ENCODE results near the gene RCHY1.

Gene RCHY1

DNA sequence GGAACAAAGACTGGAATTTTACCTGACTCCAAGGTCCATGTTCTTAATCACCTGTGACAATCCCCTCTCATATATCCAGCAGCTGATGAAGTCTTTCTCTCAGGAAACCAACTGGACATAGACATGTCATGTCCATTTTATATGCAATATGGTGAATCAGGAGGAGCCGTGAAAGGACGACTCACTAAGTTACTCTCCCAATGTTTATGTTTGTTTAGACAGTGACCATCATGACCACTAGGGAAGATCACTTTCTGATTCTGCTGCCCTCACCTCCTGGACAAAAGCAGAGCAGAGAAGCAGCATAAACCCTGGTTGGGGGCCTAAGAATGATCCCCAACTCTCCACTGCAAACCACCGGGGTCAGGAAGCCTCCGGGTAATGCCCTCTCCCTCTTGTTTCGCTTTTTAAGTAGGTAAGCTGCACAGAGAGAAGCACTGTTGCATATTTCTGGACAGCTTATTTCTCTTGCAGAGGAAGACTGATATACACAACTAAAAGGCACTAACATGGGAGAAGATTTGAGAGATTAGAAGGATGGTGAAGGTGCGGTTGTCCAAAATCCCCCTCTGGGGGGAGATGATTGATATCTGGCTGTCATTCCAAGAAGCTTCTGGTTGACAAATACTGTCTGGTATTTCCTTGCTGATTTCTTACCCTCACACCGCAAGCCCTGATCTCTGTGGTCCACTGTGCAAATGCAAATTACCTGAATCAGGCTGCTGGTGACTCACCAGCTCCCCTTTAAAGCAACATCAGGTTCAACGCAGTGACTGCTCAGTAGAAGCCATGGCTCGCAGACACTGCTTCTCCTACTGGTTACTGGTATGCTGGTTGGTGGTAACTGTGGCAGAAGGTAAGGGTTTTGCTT, 41.3 kb upstream of the RCHY1 start, which contains the start of gene ODAPH:
ODAPH (plus strand) TSS at position 773 of the 871 bp plus-strand sequence; CDS start at position 790, 17 bp downstream.
- no peak for DNase-seq (ENCODE audit: low read depth in 1 of 2, low spot score in 1 of 2)
- no peak within 1 kb of the TSS for H3K27ac ChIP-seq (replicated peaks)
- H3K27me3 ChIP-seq (ENCODE audit: insufficient read depth, poor library complexity, severe bottlenecking) = no peaks in the 10 kb centered on the region
- no peak for TF ChIP-seq GABPA (IDR thresholded peaks at IDR 0.05; ENCODE audit: low read depth)
- TF ChIP-seq, protein P1, sequence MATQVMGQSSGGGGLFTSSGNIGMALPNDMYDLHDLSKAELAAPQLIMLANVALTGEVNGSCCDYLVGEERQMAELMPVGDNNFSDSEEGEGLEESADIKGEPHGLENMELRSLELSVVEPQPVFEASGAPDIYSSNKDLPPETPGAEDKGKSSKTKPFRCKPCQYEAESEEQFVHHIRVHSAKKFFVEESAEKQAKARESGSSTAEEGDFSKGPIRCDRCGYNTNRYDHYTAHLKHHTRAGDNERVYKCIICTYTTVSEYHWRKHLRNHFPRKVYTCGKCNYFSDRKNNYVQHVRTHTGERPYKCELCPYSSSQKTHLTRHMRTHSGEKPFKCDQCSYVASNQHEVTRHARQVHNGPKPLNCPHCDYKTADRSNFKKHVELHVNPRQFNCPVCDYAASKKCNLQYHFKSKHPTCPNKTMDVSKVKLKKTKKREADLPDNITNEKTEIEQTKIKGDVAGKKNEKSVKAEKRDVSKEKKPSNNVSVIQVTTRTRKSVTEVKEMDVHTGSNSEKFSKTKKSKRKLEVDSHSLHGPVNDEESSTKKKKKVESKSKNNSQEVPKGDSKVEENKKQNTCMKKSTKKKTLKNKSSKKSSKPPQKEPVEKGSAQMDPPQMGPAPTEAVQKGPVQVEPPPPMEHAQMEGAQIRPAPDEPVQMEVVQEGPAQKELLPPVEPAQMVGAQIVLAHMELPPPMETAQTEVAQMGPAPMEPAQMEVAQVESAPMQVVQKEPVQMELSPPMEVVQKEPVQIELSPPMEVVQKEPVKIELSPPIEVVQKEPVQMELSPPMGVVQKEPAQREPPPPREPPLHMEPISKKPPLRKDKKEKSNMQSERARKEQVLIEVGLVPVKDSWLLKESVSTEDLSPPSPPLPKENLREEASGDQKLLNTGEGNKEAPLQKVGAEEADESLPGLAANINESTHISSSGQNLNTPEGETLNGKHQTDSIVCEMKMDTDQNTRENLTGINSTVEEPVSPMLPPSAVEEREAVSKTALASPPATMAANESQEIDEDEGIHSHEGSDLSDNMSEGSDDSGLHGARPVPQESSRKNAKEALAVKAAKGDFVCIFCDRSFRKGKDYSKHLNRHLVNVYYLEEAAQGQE (IDR thresholded peaks at IDR 0.05; ENCODE audit: insufficient replicate concordance, low read depth) = no peak
- no peak for TF ChIP-seq SPI1 (IDR thresholded peaks at IDR 0.05; ENCODE audit: borderline replicate concordance, low read depth)
- TF ChIP-seq POLR2AphosphoS5 (IDR thresholded peaks at IDR 0.05; ENCODE audit: low read depth) = no peak
- TF ChIP-seq, protein P2, sequence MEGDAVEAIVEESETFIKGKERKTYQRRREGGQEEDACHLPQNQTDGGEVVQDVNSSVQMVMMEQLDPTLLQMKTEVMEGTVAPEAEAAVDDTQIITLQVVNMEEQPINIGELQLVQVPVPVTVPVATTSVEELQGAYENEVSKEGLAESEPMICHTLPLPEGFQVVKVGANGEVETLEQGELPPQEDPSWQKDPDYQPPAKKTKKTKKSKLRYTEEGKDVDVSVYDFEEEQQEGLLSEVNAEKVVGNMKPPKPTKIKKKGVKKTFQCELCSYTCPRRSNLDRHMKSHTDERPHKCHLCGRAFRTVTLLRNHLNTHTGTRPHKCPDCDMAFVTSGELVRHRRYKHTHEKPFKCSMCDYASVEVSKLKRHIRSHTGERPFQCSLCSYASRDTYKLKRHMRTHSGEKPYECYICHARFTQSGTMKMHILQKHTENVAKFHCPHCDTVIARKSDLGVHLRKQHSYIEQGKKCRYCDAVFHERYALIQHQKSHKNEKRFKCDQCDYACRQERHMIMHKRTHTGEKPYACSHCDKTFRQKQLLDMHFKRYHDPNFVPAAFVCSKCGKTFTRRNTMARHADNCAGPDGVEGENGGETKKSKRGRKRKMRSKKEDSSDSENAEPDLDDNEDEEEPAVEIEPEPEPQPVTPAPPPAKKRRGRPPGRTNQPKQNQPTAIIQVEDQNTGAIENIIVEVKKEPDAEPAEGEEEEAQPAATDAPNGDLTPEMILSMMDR (IDR thresholded peaks at IDR 0.05; ENCODE audit: insufficient read depth, low read length) = no peak
- H3K4me3 ChIP-seq (replicated peaks; ENCODE audit: insufficient read depth, low read length) = no peak within 1 kb of the TSS

DNA sequence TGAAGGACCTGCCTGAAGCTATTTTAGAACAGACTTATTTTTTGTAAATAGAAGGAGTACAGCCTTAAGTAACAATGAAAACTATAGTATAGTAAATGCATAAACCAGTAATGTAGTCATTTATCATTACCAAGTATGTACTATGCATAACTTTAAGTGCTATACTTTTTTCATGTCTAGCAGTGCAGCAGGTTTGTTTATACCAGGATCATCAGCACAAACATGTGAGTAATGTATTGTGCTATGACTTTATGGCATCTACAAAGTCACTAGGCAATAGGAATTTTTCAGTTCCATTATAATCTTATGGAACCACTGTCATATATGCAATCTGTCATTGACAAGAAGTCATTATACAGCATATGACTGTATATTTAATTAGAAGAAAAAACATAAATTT, 38.2 kb upstream of the RCHY1 start:
- Histone ChIP-seq H3K27ac (replicated peaks) (no peak overlapping the region), H3K4me3 (replicated peaks; ENCODE audit: insufficient read depth, low read length) (no peak overlapping the region), H3K27me3 (ENCODE audit: insufficient read depth, poor library complexity, severe bottlenecking) (no peaks in the 10 kb centered on the region)
- no peak for DNase-seq (ENCODE audit: low read depth in 1 of 2, low spot score in 1 of 2)
- TF ChIP-seq SPI1 (IDR thresholded peaks at IDR 0.05; ENCODE audit: borderline replicate concordance, low read depth) (no peak), GABPA (IDR thresholded peaks at IDR 0.05; ENCODE audit: low read depth) (no peak), POLR2AphosphoS5 (IDR thresholded peaks at IDR 0.05; ENCODE audit: low read depth) (no peak)
- TF ChIP-seq, protein P2 (IDR thresholded peaks at IDR 0.05; ENCODE audit: insufficient read depth, low read length) = no peak
- TF ChIP-seq, protein P1 (IDR thresholded peaks at IDR 0.05; ENCODE audit: insufficient replicate concordance, low read depth) = no peak

DNA sequence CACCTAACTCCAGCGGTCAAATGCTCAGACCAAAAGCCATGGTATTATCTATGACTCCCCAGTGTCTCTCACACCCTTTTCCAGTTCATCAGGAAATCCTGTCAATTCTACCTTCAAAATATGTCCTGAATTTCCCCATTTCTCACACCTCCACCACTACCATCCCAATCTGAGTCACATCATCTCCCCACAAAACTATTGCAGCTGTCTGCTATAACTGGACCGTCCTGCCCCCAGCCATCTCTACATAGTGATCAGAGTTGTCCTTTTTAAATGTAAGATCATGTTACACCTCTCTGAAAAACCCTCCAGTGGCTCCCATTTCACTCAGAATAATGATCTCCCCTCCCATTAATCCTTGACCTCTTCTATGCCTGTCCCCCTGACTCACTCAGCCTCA, 34.8 kb upstream of the RCHY1 start:
- TF ChIP-seq, protein P1 (IDR thresholded peaks at IDR 0.05; ENCODE audit: insufficient replicate concordance, low read depth) = no peak
- TF ChIP-seq GABPA (IDR thresholded peaks at IDR 0.05; ENCODE audit: low read depth) = no peak
- TF ChIP-seq POLR2AphosphoS5 (IDR thresholded peaks at IDR 0.05; ENCODE audit: low read depth) = no peak
- no peak for TF ChIP-seq SPI1 (IDR thresholded peaks at IDR 0.05; ENCODE audit: borderline replicate concordance, low read depth)
- TF ChIP-seq, protein P2 (IDR thresholded peaks at IDR 0.05; ENCODE audit: insufficient read depth, low read length) = no peak
- Histone ChIP-seq H3K27ac (replicated peaks) (no peak overlapping the region), H3K4me3 (replicated peaks; ENCODE audit: insufficient read depth, low read length) (no peak overlapping the region), H3K27me3 (ENCODE audit: insufficient read depth, poor library complexity, severe bottlenecking) (no peaks in the 10 kb centered on the region)
- DNase-seq (ENCODE audit: low read depth in 1 of 2, low spot score in 1 of 2) = no peak
